Stimulated activated naive B cell treated with anti-CD40 and anti-IgM and Interleukin-4, amounts not matched to agents 10 μg/mL and 1 μg/mL and 100 μg/mL, for 72 hours (primary cell): ENCODE measurements around the gene GPC3.
"Not testable (repeated sequence)": the region's sequence is repeated elsewhere in the genome, so short reads cannot be mapped to it uniquely, and the experiment has no call there.

ENCODE experiments used
- ATAC-seq, 2 donors: fragments of 150-1000 bp; cut with Tn5 transposase; replicated peaks; 2 replicates each; pipeline ENCODE4 v1.10.0; 2021; ENCODE audit warnings: moderate library complexity in 1 of 2
- DNase-seq: peaks from one replicate; pipeline ENCODE4 v3.0.0; 2021
- H3K27ac Mint-ChIP-seq: one replicate; pipeline ENCODE4 v1.8.0; 2022; ENCODE audit warnings: mild to moderate bottlenecking, mixed read lengths
- H3K27me3 Mint-ChIP-seq, 2 donors: one replicate each; pipeline ENCODE4 v1.8.0; 2022; ENCODE audit warnings: mixed read lengths in 2 of 2
- H3K36me3 Mint-ChIP-seq, 2 donors: one replicate each; pipeline ENCODE4 v1.8.0; 2022; ENCODE audit warnings: mixed read lengths in 2 of 2, mild to moderate bottlenecking in 1 of 2
- H3K4me1 Mint-ChIP-seq, 2 donors: one replicate each; pipeline ENCODE4 v1.8.0; 2022; ENCODE audit warnings: mixed read lengths in 2 of 2, mild to moderate bottlenecking in 1 of 2
- H3K4me3 Mint-ChIP-seq, 2 donors: one replicate each; pipeline ENCODE4 v1.8.0; 2022; ENCODE audit warnings: mild to moderate bottlenecking in 2 of 2, mixed read lengths in 2 of 2, moderate library complexity in 1 of 2
- H3K9me3 Mint-ChIP-seq, 2 donors: one replicate each; pipeline ENCODE4 v1.8.0; 2022; ENCODE audit warnings: mixed read lengths in 2 of 2, mild to moderate bottlenecking in 1 of 2

The GPC3 gene

DNA sequence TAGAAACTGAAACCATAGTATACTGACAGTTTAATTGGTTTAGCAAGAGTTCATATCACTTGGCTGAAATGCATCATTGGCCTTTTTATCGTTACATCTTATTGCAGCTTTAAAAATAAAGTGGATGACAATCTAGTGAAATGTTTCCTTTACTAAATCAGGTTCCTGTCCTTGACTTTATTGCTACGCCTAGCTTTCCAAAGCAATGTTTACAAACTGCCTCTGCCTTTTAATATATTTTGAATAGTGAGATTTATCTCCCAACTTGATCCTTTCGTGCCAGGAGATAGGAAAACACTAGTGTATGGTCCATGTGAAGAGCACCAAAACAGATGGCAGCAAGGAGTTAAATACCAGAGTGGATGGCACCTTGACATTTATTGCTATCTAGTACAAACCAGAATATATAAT lies 67.0 kb downstream of the GPC3 start:
- Mint-ChIP-seq H3K27me3 (no peaks in the 10 kb centered on the region), H3K4me1 (peaks cover 5% of the 10 kb centered on the region in 2 donors), H3K9me3 (no peaks in the 10 kb centered on the region), H3K27ac (no peak overlapping the region), H3K36me3 (no peaks in the 10 kb centered on the region), H3K4me3 (no peak overlapping the region)
- no peak for ATAC-seq
- DNase-seq: no peak

DNA sequence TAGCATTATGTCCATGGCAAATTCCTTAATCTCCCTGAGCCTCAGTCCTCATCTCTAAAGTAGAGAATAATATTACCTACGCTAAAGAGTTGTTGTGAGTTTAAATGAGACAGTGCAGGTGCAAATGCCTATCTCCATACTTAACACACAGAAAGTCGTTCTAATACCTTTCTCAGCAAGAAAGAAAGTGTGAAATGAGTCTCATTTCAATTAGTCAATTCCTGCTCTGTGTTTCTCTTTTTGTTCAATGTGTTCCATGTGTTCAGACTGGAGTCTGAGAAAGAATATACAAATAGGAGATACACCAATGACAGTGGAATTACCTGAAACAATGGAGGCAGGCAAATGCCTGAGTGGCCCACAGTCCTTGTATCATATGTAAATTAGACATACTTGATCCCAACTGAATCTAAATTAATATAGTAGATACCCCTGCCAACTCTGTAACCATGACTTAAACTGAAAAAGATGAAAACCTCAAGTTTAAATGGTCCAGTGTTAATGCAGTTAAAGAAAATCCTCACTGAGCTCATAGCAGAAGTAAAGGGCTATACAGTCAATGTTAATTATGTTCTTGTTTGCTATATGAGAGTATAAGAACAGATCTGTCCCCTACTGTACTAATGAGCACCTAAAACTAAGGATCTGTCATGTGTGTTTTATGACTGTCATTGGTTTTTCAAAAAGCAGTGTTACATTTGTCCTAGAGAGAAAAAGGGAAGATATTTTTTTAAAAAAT lies 68.2 kb downstream of the GPC3 start:
- no peaks in the 10 kb centered on the region for H3K27me3 Mint-ChIP-seq
- no peaks in the 10 kb centered on the region for H3K36me3 Mint-ChIP-seq
- no peak for ATAC-seq
- no peaks in the 10 kb centered on the region for H3K9me3 Mint-ChIP-seq
- no peak overlapping the region for H3K27ac Mint-ChIP-seq
- peaks cover 0 to 2% of the 10 kb centered on the region in 2 donors for H3K4me1 Mint-ChIP-seq
- no peak for DNase-seq
- no peak overlapping the region for H3K4me3 Mint-ChIP-seq

DNA sequence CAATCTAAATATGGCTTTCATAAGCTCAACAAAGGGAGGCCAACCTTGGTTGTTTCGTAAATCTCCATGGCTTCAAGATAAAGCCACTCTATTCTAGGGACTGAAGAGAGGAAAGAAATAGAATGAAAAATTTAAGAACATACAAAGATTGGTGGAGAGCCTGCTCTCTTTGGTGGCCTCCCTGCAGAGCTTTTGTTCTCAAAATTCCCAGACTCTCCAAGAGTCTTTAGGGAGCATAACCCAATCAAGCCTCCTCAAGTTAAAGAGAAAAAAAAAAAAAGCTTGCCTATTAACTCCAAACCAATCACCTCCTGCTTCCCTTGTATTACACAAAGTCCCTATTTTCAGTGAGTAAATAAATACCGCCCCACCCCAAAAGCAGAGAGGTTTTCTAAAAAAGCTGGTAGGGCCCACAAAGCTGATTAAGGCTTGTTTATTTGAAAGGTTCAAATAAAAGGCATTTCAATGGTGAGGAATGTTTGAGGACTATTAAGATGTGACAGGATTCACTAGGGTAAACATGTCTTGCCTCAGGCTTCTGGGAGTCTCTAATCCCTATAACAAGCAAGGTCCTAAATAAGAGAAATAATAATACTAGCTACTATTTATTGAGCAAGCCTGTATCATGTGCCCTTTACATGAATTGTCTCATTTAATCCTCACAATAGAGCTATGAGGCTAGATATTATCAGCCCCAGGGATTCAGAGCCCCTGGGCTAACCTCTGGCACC lies 71.6 kb downstream of the GPC3 start:
- no peaks in the 10 kb centered on the region for H3K9me3 Mint-ChIP-seq
- H3K4me3 Mint-ChIP-seq: no peak overlapping the region
- H3K27me3 Mint-ChIP-seq: peaks cover 0 to 4% of the 10 kb centered on the region in 2 donors
- H3K4me1 Mint-ChIP-seq: no peaks in the 10 kb centered on the region
- DNase-seq: no peak
- no peaks in the 10 kb centered on the region for H3K36me3 Mint-ChIP-seq
- H3K27ac Mint-ChIP-seq: no peak overlapping the region
- ATAC-seq: no peak

DNA sequence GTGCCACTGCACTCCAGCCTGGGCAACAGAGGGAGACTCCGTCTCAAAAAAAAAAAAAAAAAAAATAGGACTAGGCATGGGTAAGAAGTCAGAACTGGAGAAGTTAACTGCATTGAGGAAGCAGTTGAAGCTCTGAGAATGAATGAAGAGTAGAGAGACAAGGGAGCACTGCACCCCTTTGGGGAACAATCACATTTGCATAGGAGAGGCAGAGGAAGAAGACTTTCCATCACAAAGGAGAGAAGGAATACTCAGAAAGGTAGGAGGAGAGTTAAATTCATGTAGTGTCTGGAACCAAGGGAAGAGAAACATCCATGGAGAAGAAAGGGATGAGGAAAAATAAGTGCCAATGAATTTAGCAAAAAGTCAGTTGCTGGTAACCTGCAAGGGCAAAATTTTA lies 72.4 kb downstream of the GPC3 start:
- Mint-ChIP-seq H3K4me3 (no peak overlapping the region), H3K9me3 (no peaks in the 10 kb centered on the region), H3K36me3 (no peaks in the 10 kb centered on the region), H3K27ac (no peak overlapping the region), H3K4me1 (no peaks in the 10 kb centered on the region), H3K27me3 (peaks cover 0 to 4% of the 10 kb centered on the region in 2 donors)
- DNase-seq (no peak), ATAC-seq (no peak)

DNA sequence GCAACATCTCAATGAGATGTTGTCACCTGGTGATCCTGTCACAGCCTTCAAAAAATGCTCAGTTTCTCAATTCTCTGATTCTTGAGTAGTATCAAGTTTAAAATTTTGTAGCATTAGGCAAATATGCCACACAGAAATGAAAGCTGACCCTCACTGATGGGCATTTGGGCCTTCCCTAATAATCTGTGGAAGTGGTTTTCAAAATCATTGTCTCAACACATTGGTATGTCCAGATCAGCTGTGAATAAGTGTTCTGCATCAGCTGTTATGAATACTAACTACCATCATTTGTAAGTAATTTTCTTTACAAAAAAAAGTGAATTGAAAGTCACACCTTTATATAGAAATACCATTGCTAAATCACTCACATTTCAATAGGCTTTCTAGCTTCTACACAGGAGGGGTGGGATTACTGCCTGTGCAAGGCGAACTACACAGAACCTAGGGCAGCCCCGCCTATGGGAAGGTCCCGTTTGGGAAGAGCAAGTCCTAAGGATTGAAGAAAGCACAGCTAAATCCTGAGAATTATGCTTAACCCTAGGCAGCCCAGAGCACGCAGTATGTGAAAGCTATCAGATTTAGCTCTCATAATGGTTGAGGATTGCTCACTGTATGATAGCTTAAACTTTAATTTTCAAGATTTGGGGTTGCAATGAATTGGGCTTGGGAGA lies 73.4 kb downstream of the GPC3 start:
- Mint-ChIP-seq H3K27me3 (peaks cover 0 to 4% of the 10 kb centered on the region in 2 donors), H3K4me1 (no peaks in the 10 kb centered on the region), H3K9me3 (no peaks in the 10 kb centered on the region), H3K4me3 (no peak overlapping the region), H3K27ac (no peak overlapping the region), H3K36me3 (no peaks in the 10 kb centered on the region)
- DNase-seq (no peak), ATAC-seq (no peak)

GRCh38 chrX:133910539-133910938 lies 74.9 kb downstream of the GPC3 start:
- Mint-ChIP-seq H3K4me1 (no peaks in the 10 kb centered on the region), H3K4me3 (no peak overlapping the region), H3K36me3 (no peaks in the 10 kb centered on the region), H3K27me3 (peaks cover 0 to 4% of the 10 kb centered on the region in 2 donors), H3K27ac (no peak overlapping the region), H3K9me3 (no peaks in the 10 kb centered on the region)
- DNase-seq: no peak
- no peak for ATAC-seq

GRCh38 chrX:133909888-133910287 lies 75.5 kb downstream of the GPC3 start:
- H3K27me3 Mint-ChIP-seq: peaks cover 0 to 4% of the 10 kb centered on the region in 2 donors
- no peaks in the 10 kb centered on the region for H3K9me3 Mint-ChIP-seq
- DNase-seq (no peak), ATAC-seq (no peak)
- H3K4me3 Mint-ChIP-seq: no peak overlapping the region
- no peak overlapping the region for H3K27ac Mint-ChIP-seq
- H3K4me1 Mint-ChIP-seq: no peaks in the 10 kb centered on the region
- H3K36me3 Mint-ChIP-seq: no peaks in the 10 kb centered on the region

DNA sequence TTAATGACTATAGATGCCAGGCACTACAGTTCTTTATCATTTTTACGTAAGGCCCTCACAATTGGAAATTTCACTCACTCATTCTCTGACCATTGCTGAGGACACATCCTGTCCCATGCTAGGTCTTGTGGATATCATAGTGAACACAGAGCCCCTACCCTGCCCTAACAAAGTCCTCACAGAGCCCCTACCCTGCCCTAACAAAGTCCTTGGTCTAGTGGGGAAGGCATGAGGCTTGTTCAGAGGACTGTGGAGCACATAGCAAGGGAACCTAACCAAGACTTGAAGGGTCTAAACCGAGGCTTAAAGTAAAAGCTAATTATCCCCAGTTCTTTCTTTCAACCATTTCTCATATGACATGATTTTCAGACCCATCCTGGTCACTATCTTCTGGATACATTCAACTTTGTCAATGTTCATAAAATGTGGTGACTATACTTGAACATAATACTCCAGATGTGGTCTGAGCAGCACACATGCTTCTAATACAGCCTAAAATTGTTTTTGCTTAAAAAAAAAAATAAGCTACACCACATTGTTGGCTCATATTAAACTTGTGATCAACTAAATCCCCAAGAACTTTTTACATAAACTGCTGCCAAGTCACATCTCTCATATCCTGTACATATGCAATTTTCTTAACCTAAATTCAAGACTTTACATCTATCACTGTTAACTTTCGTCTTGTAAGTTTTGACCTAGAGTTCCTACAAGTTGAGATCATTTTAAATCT lies 77.0 kb downstream of the GPC3 start:
- H3K4me3 Mint-ChIP-seq: no peak overlapping the region
- peaks cover 0 to 13% of the 10 kb centered on the region in 2 donors for H3K27me3 Mint-ChIP-seq
- ATAC-seq: no peak
- no peak for DNase-seq
- no peak overlapping the region for H3K27ac Mint-ChIP-seq
- H3K36me3 Mint-ChIP-seq: no peaks in the 10 kb centered on the region
- no peaks in the 10 kb centered on the region for H3K9me3 Mint-ChIP-seq
- no peaks in the 10 kb centered on the region for H3K4me1 Mint-ChIP-seq

DNA sequence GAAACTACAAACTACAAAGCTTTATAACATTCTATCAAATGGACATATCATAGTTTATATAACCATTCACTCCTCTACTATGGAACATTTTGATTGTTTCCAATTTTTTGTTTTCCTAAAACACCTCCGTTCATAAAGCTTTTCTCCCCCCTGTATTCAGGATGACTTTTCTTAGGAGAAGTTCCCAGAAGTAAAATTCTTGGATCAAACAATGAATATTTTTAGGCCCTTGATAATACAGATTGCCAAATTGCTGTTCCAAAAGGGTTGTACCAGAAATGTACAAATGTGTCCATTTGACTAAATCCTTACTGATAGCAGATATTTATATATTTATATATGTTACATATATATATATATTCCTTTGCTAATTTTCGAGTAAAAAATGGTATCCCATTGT lies 77.8 kb downstream of the GPC3 start:
- H3K9me3 Mint-ChIP-seq: no peaks in the 10 kb centered on the region
- H3K27ac Mint-ChIP-seq: no peak overlapping the region
- H3K36me3 Mint-ChIP-seq: no peaks in the 10 kb centered on the region
- H3K27me3 Mint-ChIP-seq: peaks cover 0 to 13% of the 10 kb centered on the region in 2 donors
- H3K4me1 Mint-ChIP-seq: no peaks in the 10 kb centered on the region
- no peak overlapping the region for H3K4me3 Mint-ChIP-seq
- no peak for DNase-seq
- ATAC-seq: no peak

GRCh38 chrX:133905305-133905704 lies 80.1 kb downstream of the GPC3 start:
- ATAC-seq (no peak), DNase-seq (no peak)
- no peaks in the 10 kb centered on the region for H3K4me1 Mint-ChIP-seq
- H3K27ac Mint-ChIP-seq: no peak overlapping the region
- no peak overlapping the region for H3K4me3 Mint-ChIP-seq
- H3K36me3 Mint-ChIP-seq: no peaks in the 10 kb centered on the region
- H3K27me3 Mint-ChIP-seq: peaks cover 0 to 13% of the 10 kb centered on the region in 2 donors
- no peaks in the 10 kb centered on the region for H3K9me3 Mint-ChIP-seq

- no peak overlapping the region for H3K4me3 Mint-ChIP-seq
- no peak for DNase-seq
- H3K36me3 Mint-ChIP-seq: no peaks in the 10 kb centered on the region
- H3K27me3 Mint-ChIP-seq: no peaks in the 10 kb centered on the region
- no peaks in the 10 kb centered on the region for H3K4me1 Mint-ChIP-seq
- H3K9me3 Mint-ChIP-seq: no peaks in the 10 kb centered on the region
- ATAC-seq: no peak
- H3K27ac Mint-ChIP-seq: no peak overlapping the region
These were observed 87.7 kb downstream of the GPC3 start for GRCh38 chrX:133897593-133898163.

- Mint-ChIP-seq H3K27ac (no peak overlapping the region), H3K9me3 (peaks cover 3 to 4% of the 10 kb centered on the region in 2 donors), H3K36me3 (no peaks in the 10 kb centered on the region), H3K4me1 (no peaks in the 10 kb centered on the region), H3K27me3 (peaks cover 0 to 8% of the 10 kb centered on the region in 2 donors), H3K4me3 (no peak overlapping the region)
- DNase-seq (no peak), ATAC-seq (no peak)
These were observed 93.1 kb downstream of the GPC3 start for GRCh38 chrX:133892337-133892736.

DNA sequence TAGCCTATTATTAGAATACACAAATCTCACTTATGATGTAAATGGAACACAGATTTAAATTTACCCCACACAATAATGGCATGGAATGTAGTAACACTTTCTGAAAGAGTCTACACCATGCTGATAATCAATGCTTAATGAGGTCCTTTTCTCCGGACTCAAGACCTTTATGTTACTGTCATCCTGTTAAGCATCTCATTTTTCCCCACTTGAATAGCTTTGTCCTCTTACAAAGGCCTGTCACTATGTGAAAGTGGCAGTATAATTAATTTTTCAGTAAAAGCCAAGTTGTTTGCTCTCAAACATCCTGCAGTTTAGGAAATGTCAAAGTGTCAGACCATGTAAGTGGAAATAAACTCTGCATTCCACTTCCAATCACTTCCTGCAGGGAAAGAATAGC lies 96.4 kb downstream of the GPC3 start:
- Mint-ChIP-seq H3K4me1 (no peaks in the 10 kb centered on the region), H3K27me3 (peaks cover 0 to 8% of the 10 kb centered on the region in 2 donors), H3K36me3 (no peaks in the 10 kb centered on the region), H3K27ac (no peak overlapping the region), H3K9me3 (peaks cover 3 to 4% of the 10 kb centered on the region in 2 donors), H3K4me3 (no peak overlapping the region)
- ATAC-seq: no peak
- no peak for DNase-seq

- ATAC-seq, H3K4me3 Mint-ChIP-seq, H3K4me1 Mint-ChIP-seq, H3K27ac Mint-ChIP-seq, H3K27me3 Mint-ChIP-seq, H3K9me3 Mint-ChIP-seq, DNase-seq, H3K36me3 Mint-ChIP-seq: not testable (repeated sequence)
These were observed 97.3 kb downstream of the GPC3 start for GRCh38 chrX:133888084-133888483.
